BJ (cell line): ENCODE results near the gene HBE1. TPM values are rescaled to one million over a fixed set of nuclear protein-coding genes. Genes with fewer than 3 reads are reported as not detected.

Experiments
- CTCF ChIA-PET: fragments of 350-600 bp; formaldehyde crosslinking; extraction: SDS; loops from one replicate; lab custom pipeline; 2021; ENCODE audit warnings: antibody characterized with exemption, inconsistent platforms; lab: Yijun Ruan, JAX
- POLR2A ChIA-PET: fragments of 300-600 bp; sonication (Branson Sonifier 250); formaldehyde crosslinking; extraction: SDS; loops from one replicate; lab custom pipeline; 2021; ENCODE audit warnings: antibody characterized with exemption; lab: Charles Lee
- DNase-seq: peaks from one replicate; pipeline ENCODE4 v3.0.0-alpha.2; 2011; ENCODE audit warnings: low read depth
- H3K27me3 ChIP-seq: 2 replicates; pipeline ENCODE4 v1.6.0; 2011; ENCODE audit warnings: low read length; ENCODE audit not compliant: control insufficient read depth, insufficient read depth
- H3K36me3 ChIP-seq: 2 replicates; pipeline ENCODE4 v1.5.1; 2011; ENCODE audit warnings: low read length; ENCODE audit not compliant: control insufficient read depth, insufficient read depth
- H3K4me3 ChIP-seq: 2 replicates; pipeline ENCODE4 v1.5.1; 2011; ENCODE audit warnings: low read depth, mild to moderate bottlenecking, control low read depth, low read length
- CTCF ChIP-seq: IDR thresholded peaks from 2 replicates; pipeline ENCODE4 v1.5.1; 2011; ENCODE audit warnings: low read depth, mild to moderate bottlenecking, control low read depth, inconsistent platforms, low read length, moderate library complexity; ENCODE audit not compliant: insufficient read depth
- polyA plus RNA-seq: library from polyadenylated mRNA; depleted of rRNA; stranded (reverse); fragments of >200 nt; gene quantifications from 2 replicates; pipeline ENCODE4 v1.2.3, GENCODE V29; 2011

The HBE1 gene
- polyA plus RNA-seq, 1 experiment = not detected

GRCh38 chr11:5285703-5286340, 16.1 kb upstream of the HBE1 start:
- Histone ChIP-seq H3K27me3 (no peaks in the 10 kb centered on the region), H3K4me3 (no peak overlapping the region), H3K36me3 (no peaks in the 10 kb centered on the region)
- no peak for DNase-seq
- TF ChIP-seq CTCF = no peak
- POLR2A ChIA-PET = no interaction called here
- CTCF ChIA-PET = no interaction called here

- ChIA-PET POLR2A (no interaction called here), CTCF (interaction anchor here (1.2 kb wide), 1 partner anchor 95 kb away, joined by 3 read pairs; no protein-coding TSS in a partner anchor)
- DNase-seq = no peak
- H3K4me3 ChIP-seq = no peak overlapping the region
- H3K36me3 ChIP-seq = no peaks in the 10 kb centered on the region
- TF ChIP-seq CTCF = no peak
- no peaks in the 10 kb centered on the region for H3K27me3 ChIP-seq
These were observed 14.9 kb upstream of the HBE1 start for GRCh38 chr11:5284637-5285036.

GRCh38 chr11:5283882-5284281, 14.1 kb upstream of the HBE1 start:
- Histone ChIP-seq H3K27me3 (no peaks in the 10 kb centered on the region), H3K36me3 (no peaks in the 10 kb centered on the region), H3K4me3 (no peak overlapping the region)
- ChIA-PET POLR2A (no interaction called here), CTCF (no interaction called here)
- TF ChIP-seq CTCF = no peak
- DNase-seq = no peak

GRCh38 chr11:5283086-5283485, 13.3 kb upstream of the HBE1 start:
- H3K27me3 ChIP-seq = no peaks in the 10 kb centered on the region
- no peak overlapping the region for H3K4me3 ChIP-seq
- no peak for TF ChIP-seq CTCF
- ChIA-PET CTCF (interaction anchor here (2.0 kb wide), 1 partner anchor 8 kb away, joined by 5 read pairs; no protein-coding TSS in a partner anchor), POLR2A (no interaction called here)
- H3K36me3 ChIP-seq = no peaks in the 10 kb centered on the region
- DNase-seq = no peak

- DNase-seq = no peak
- no peak for TF ChIP-seq CTCF
- POLR2A ChIA-PET = no interaction called here
- CTCF ChIA-PET = interaction anchor here (0.7 to 2.0 kb wide), 2 partner anchors 8 to 77 kb away, joined by 3 to 5 read pairs; no protein-coding TSS in a partner anchor
- no peak overlapping the region for H3K4me3 ChIP-seq
- H3K36me3 ChIP-seq = no peaks in the 10 kb centered on the region
- H3K27me3 ChIP-seq = no peaks in the 10 kb centered on the region
These were observed 12.9 kb upstream of the HBE1 start for GRCh38 chr11:5282628-5283027.
